HG02763 (cell line): Measurements from ENCODE around the gene WDR46.
"Not testable (repeated sequence)": the region's sequence is repeated elsewhere in the genome, so short reads cannot be mapped to it uniquely, and the experiment has no call there.

Source experiments
- ATAC-seq: cut with Tn5 transposase; IDR thresholded peaks from one replicate; pipeline ENCODE4 v1.9.1; 2021; ENCODE audit warnings: mild to moderate bottlenecking, moderate library complexity; ENCODE audit not compliant: unreplicated experiment

Gene WDR46

GRCh38 chr6:33271117-33271467, 17.9 kb downstream of the WDR46 start:
- no peak for ATAC-seq

- ATAC-seq, result no peak
These were observed 25.0 kb downstream of the WDR46 start for GRCh38 chr6:33264015-33264414.

GRCh38 chr6:33262490-33262889, 26.5 kb downstream of the WDR46 start:
- not testable (repeated sequence) for ATAC-seq

- ATAC-seq, result no peak
These were observed 30.0 kb downstream of the WDR46 start for GRCh38 chr6:33259032-33259431.

GRCh38 chr6:33254591-33254990, 34.4 kb downstream of the WDR46 start:
- ATAC-seq, result no peak

- no peak for ATAC-seq
These were observed 36.3 kb downstream of the WDR46 start for GRCh38 chr6:33252759-33253158.

GRCh38 chr6:33251395-33252012, 37.5 kb downstream of the WDR46 start:
- ATAC-seq, result no peak

- ATAC-seq, result no peak
These were observed 38.3 kb downstream of the WDR46 start for GRCh38 chr6:33250731-33251130.

- ATAC-seq, result no peak
These were observed 39.1 kb downstream of the WDR46 start for GRCh38 chr6:33249732-33250630.

GRCh38 chr6:33248932-33249731, 39.9 kb downstream of the WDR46 start:
- peak; percentile 90 for ATAC-seq

- ATAC-seq, result no peak
These were observed 40.5 kb downstream of the WDR46 start for GRCh38 chr6:33248643-33248931.

GRCh38 chr6:33247977-33248642, 40.9 kb downstream of the WDR46 start:
- ATAC-seq, result peak; percentile 40

GRCh38 chr6:33243476-33243875, 45.6 kb downstream of the WDR46 start:
- ATAC-seq, result no peak

- no peak for ATAC-seq
These were observed 47.1 kb downstream of the WDR46 start for GRCh38 chr6:33241968-33242367.

GRCh38 chr6:33237741-33238140, 51.3 kb downstream of the WDR46 start:
- no peak for ATAC-seq

GRCh38 chr6:33236852-33237251, 52.2 kb downstream of the WDR46 start:
- no peak for ATAC-seq

- ATAC-seq, result no peak
These were observed 52.7 kb downstream of the WDR46 start for GRCh38 chr6:33236328-33236727.

- no peak for ATAC-seq
These were observed 53.8 kb downstream of the WDR46 start for GRCh38 chr6:33235221-33235634.
